Epidermal melanocyte (primary cell): Measurements from ENCODE around the gene FNDC8.
A peak's percentile ranks its signal among the peaks of the same experiment; 100 is the strongest.
"Not testable (repeated sequence)": the region's sequence is repeated elsewhere in the genome, so short reads cannot be mapped to it uniquely, and the experiment has no call there.

Experiments used
- DNase-seq: peaks from one replicate; pipeline ENCODE4 v3.0.0; 2011; ENCODE audit warnings: low spot score; ENCODE audit not compliant: insufficient read length

FNDC8 gene

DNA sequence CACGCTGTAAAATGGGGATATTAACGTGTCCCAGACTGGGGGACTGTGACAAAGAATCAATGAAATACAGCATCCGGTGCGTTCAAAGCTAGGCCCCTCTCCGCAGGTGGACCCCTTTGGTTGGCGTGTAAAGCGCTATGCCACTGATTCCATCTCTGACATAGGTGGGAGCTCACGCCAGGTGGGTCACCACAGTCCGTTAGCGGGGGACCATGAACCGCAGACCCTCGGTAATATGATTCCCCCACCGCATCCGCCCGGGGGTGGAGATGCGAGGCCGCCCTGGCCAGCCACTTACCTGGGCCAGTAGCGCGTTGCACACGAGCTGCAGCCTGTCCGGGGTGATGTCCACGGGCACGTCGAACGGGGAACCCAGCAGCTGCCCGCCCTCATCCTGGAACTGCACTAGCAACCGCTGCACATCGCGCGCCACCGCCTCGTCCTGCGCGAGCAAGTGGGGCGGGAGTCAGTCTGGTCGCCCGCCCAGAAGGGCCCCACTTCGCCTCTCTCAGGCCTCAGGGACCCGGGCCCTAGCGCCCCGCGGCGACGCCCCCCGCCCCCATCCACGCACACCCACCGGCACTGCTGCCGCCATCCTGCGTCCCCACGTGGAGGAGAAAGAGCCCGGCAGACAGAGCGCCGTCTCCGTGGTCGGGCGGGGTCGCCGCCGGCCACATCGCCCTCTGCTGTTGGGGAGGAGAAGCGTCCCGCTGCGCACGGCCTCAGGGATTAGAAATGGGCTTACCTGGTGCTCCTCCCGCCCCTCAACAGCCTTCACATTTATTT is 20.5 kb downstream of the FNDC8 start, which contains the start of gene NLE1:
TSS of gene NLE1 (minus strand) at position 623 of the 786 bp plus-strand sequence. CDS start at position 595, 28 bp downstream.
- DNase-seq = peak; percentile 82

DNA sequence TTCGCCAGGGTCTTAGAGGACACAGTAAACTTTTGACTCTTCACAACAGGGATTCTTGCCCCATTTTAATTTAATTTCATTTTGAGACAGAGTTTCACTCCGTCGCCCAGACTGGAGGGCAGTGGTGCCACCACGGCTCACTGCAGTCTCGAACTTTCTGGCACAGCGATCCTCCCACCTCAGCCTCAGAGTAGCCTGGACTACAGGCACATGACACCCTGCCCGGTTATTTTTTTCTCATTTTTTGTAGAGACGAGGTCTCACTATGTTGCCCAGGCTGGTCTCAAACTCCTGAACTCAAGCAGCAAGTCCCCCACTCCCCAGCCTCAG is 21.0 kb downstream of the FNDC8 start:
- no peak for DNase-seq

DNA sequence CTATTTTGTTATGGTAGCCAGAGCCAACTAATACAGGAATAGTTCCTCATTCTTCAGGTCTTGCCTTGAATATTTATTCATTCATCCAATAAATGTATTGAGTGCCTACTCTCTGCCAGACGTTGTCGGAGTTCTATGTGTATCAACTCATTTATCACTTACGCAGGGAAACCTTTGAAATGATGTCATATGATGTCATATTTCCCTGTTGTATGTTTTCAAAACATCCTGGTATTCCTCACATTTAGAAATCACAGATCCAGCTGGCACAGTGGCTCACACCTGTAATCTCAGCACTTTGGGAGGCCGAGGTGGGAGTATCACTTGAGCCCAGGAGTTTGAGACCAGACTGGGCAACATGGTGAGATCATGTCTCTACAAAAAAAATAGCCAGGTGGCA is 23.4 kb downstream of the FNDC8 start:
- DNase-seq = no peak

DNA sequence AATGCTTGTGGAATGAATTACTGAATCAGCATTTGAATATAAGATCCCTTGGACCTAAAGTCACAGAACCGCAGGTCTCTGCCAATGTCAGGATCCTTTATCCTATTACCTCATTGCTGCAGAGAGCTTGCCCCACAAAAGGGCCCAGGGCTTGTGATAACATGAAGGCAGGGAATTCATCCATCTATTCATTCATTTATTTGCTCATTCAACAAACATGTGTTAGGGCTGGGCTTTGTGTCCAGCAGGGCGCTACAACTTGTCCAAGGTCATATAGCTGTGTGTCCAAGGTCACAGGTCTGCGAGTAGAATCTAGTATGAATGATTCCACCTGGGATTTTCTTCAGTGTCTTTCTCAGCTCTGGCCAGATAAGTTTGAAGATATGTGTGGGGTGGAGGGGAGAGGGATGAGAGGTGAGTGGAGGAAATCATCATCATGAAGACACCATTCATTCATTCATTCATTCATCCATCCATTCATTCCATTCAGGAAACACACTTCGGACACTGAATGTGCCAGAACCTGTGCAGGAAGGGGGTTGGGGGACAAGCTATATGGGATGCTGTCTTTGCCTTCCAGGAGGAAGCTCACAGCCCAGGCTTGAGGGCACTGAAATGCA is 24.9 kb downstream of the FNDC8 start:
- DNase-seq = no peak

DNA sequence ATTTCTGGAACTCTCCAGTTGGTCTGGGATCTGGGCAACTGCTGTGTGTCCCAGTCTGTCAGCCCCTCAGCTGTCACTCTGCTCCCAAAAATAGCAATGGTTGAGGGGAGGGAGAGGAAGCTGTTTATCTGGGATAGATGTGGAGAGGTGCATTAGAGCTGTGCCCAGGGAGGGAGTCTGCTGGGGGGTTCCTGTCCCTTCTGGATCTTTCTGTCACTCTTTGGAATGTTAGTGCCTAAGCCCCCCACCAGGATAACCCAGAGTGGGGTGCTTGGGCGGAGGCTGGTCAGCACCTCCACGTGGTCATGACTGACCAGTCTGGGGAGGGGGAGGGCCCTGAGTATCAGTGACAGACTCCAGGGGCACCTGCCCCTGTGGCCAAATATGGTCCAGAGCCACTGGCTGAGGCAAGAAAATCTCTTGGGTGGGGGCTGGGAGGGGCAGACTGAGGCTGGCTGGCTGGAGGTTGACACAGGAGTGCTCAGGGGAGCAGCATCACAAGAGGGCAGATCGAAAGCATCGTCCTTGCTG is 26.0 kb downstream of the FNDC8 start, which contains the start of gene UNC45B:
TSS of gene UNC45B (plus strand) at position 443 of the 531 bp plus-strand sequence. CDS start 447 bp downstream, outside the sequence.
- DNase-seq = no peak

DNA sequence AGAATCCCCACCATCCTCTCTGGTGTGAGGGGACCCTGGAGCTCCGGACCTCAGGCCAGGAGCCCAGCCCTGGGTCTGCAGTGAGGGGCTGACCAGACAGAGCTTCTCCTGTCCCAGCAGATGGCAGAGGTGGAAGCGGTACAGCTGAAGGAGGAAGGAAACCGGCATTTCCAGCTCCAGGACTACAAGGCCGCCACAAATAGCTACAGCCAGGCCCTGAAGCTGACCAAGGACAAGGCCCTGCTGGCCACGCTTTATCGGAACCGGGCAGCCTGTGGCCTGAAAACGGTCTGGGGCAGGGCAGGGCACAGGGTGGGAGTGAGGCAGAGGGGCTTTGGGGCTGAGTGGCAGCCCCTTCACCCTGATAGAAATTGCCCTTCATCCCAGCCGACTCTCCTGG is 26.7 kb downstream of the FNDC8 start:
- DNase-seq = no peak

DNA sequence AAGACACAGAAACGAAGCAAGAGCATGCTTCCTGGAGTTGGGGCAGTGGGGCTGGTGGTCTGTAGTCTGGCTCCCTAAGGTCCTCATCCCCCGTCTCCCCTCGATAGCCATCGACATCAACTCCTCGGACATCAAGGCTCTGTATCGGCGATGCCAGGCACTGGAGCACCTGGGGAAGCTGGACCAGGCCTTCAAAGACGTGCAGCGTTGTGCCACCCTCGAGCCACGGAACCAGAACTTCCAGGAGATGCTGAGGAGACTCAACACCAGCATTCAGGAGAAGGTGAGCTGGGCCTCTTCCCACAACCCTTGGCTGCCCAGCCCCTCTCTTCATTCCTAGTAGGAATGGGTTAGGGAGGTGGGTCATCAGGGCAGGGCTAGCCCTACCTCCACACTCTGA is 28.5 kb downstream of the FNDC8 start:
- DNase-seq = no peak

DNA sequence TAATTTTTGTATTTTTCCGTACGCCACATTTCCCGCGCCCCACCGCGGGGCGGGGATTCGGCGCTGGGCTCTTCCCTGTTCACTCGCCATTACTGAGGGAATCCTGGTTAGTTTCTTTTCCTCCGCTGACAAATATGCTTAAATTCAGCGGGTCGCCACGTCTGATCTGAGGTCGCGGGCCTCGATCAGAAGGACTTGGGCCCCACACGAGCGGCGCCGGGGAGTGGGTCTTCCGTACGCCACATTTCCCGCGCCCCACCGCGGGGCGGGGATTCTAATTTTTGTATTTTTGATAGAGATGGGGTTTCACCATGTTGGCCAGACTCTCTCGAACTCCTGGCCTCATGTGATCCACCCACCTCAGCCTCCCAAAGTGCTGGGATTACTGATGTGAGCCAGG is 29.7 kb downstream of the FNDC8 start:
- not testable (repeated sequence) for DNase-seq

DNA sequence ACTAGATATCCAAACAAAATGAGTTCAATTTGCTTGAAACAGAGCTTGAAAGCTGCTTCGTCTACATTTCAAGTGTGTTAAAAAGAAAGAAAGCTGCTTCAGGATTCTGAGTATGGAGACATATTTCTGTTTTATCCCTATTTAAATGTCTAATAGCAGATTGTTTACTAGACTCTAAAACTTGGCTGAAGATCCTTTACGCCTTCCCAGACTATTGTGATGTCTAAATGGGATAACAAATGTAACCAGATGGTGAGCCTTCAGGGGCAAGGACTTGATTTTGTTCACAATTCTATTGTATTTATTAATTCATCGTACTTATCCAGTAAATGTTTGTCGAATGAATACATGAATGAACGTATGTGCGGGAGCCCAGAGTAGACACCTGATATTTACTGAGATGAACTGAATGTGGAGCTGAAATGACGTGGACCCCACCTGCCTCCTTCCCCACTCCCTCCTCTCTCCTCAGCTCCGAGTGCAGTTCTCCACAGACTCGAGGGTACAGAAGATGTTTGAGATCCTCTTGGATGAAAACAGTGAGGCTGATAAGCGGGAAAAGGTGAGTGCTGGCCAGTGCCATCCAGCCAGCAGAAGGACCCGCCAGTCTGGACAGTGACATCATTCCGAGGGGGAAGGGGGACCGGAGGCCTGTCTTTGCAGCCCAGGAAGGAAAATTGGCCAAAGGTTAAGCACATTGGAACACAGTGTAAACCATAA is 31.2 kb downstream of the FNDC8 start:
- no peak for DNase-seq

DNA sequence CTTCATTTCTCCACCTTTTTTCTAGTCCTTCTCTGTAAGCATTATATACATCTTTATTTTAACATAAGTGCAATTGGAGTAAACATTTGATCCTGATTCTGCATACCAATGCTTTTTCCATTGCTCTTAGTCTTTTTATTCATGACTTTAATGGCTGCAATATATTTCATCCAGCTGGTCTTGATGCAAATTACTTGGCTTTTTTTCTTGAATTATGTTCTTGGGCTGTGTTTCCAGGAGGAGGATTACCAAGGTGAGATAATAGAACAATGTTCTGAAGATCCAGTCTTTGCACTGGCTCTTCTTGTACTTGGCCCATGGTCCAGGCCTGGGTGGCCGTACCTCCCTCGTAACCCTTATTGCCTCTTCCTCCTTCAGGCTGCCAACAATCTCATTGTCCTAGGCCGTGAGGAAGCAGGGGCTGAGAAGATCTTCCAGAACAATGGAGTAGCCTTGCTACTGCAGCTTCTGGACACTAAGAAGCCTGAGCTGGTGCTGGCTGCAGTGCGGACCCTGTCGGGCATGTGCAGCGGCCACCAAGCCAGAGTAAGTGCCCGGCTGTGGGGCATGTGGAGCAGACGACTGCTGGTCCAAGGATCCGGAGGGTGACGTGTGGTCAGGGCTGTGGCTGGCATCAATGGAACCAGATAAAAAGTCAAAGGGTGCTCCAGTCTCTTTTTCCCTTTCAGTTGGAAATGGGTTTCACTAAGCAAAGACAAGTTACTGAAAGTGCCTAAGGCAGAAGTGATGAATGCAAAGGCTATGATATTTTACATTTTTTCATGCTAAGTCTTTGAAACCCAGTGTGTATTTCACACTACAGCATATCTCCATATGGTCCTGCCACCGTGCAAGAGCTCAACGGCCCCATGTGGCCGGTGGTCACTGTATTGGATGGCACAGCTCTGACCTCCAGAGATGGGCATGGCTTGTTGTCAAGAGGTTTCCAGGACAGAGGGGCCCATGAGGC is 33.1 kb downstream of the FNDC8 start:
- no peak for DNase-seq

DNA sequence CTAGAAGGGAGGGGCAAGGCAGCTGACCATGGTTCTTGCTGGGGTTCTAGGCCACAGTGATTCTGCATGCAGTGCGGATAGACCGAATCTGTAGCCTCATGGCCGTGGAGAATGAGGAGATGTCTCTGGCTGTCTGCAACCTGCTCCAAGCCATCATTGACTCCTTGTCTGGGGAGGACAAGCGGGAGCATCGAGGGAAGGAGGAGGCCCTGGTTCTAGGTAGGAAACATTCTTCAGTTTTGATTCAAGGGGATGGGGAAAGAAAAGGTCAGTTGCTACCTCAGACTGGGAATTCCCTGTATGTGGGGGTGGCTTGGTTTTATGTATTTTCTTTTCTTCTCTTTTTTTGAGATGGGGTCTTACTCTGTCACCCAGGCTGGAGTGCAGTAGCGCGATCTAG is 33.8 kb downstream of the FNDC8 start:
- DNase-seq = no peak

DNA sequence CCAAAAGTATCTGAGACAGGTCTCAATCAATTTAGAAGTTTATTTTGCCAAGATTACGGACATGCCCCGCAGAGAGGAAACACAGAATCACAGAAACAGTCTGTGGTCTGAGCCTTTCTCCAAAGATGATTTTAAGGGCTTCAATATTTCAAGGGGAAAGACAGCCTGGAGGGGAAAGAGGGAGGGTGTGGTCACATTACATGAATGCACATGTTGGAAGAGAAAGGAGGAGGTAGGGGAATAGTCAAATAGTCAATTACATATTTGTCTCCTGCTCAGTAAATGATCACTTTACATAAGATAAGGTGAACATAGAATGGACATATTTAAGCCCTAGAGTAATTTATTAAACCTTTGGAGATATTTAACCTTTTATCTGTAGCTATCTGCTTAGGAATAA is 38.5 kb downstream of the FNDC8 start:
- DNase-seq = no peak

DNA sequence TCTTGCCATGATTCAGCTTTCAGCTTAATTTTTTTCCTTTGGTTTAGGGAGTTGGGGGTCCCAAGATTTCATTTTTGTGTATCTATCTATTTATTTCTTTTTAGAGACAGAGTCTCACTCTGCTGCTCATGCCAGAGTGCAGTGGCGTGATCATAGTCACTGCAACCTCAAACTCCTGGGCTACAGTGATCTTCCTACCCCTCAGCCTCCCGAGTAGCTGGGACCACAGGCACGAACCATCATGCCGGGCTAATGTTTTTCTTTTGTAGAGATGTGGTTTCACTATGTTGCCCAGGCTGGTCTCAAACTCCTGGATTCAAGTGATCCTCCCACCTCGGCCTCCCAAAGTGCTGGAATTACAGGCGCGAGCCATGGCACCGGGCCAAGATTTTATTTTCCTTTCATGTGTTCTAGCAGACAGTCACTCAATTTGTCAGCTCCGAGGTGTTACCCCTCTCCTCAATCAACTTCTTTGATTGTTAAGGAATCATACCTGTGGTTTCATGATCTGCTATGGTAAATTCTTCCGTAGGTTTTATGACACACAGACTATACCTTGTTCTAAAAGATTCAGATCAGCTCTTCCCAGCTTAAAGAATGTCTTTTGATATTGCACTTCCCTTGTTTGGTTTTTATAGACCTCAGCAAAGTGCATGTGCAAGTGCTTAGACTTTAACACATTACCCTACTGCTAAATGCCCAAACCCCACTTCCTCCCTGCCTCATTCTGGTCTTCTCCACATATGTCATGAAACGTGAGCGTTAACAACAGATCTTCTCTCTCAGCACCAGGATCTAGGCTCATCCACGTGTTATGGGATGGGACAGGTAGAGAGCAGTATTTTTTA is 39.2 kb downstream of the FNDC8 start:
- DNase-seq = no peak

DNA sequence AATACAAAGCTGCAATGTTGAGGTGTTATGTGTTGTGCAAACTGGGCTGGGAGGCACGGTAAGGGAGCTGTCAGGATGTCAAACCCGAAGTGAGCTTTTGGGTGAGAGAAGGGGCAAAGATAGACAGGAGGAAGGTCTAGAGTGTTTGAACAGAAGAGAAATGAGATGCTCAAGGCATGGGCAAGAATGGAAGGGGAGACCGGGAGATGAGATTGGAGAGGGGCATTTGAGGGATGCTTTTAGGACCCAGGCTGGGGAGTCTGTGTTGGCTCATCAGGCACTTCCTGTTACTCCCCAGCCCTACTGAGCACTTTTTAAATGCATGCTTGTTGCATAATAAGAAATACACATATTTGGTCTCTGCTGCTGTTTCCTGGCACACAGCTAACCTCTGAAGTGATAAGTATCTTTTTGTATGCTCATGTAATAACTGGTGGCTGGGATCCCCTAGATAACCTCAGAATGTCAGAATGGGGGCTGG is 39.9 kb downstream of the FNDC8 start:
- DNase-seq = no peak

DNA sequence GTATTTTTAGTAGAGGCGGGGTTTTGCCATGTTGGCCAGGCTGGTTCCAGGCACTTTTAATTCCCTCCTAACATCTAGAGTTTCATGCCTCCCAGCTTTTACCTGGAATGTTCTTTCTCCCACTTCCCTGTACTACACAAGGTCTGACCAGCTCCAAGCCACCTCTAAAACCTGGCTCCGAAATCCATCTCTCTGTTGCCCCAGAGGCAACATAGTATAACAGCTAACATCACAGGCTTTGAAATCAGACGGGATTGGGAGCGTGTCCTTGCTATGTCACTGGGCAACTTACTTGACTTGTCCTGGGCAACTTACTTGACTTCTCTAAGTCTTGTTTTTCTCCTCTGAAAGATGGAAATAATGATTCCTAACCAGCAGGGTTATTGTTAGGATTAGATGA is 41.3 kb downstream of the FNDC8 start:
- DNase-seq = no peak

DNA sequence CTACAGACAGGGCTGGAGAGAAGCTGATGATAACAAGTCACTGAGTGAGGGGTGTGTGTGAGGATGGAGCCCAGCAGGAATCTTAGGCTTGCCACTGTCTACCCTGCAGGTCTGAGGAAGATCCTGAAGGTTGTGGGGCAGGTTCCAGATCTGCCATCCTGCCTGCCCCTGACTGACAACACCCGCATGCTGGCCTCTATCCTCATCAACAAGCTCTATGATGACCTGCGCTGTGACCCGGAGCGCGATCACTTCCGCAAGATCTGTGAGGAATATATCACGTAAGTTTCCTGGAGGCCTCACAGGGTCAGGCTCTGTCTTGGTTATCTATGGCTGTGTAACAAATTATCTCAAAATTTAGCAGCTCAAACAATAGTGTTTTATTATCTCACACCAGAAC is 42.5 kb downstream of the FNDC8 start:
- no peak for DNase-seq

DNA sequence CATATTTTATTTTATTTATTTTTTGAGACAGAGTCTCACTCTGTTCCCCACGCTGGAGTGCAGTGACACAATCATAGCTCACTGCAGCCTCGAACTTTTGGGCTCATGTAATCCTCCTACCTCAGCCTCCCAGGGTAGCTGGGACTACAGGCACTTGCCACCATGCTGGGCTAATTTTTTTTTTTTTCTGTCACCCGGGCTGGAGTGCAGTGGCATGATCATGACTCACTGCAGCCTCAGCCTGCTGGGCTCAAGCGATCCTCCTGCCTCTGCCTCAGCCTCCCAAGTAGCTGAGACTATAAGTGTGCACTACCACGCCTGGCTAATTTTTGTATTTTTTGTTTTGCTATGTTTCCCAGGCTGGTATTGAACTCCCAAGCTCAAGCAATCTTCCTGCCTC is 43.3 kb downstream of the FNDC8 start:
- no peak for DNase-seq

DNA sequence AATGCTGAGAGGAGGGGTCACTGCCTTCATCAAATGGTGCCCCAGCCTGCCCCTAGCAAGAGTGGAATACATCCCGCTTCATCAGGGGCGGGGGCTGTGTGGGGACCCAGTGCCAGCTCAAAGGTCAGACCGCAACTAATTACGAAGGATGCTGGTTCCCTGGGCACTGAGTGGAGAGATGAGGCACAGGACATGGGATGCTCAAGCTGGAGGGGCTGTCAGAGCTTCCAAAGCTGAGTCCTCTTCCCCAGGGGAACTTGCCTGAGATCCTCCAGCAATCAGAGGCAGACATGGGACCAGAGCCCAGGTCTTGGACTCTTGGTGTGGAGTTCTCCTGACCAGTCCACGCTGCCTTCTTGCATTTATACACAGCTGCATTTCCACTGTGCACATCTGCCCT is 45.1 kb downstream of the FNDC8 start:
- no peak for DNase-seq

DNA sequence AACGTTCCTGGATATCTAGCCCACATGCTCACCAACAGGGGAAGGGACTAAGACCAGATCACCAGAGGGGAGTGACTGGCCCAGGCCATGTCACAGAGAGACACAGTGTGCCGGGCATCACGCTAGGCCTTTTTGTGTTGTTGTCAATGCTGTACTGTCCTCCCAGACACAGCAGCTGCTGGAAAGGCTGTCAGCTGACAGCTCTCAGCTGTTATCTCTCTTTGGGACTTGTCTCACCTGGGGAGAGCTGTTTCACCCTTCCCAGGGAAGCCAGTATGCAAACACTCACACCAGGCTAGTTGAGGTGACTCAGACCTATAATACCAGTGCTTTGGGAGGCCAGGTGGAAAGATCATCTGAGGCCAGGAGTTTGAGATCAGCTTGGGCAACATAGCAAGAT is 45.6 kb downstream of the FNDC8 start:
- DNase-seq = no peak

DNA sequence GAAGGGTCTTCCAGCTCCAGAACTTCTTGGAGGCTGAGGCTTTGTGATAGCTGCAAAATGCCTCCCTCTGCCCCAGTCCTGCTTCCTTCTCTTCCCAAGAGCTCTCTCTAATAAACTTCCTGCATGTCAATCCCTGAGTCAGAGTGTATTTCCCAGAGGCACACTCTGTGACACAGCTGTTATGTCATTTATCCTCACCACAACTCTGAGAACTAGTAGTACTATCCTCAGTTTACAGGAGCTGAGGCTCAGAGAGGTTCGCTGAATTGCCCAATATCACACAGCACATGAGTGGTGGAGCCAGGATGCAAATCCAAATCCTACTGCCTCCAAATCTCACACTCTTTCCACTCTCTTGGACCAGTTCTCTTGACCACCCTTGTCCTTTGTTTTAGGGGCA is 46.3 kb downstream of the FNDC8 start:
- no peak for DNase-seq
